Measurements from ENCODE around the gene SLC35E2B.

Gene SLC35E2B

GRCh38 chr1:1627261-1627828 lies 65.2 kb downstream of the SLC35E2B start:
- Histone ChIP-seq H3K27ac (replicated peaks) (no peak overlapping the region), H3K4me3 (replicated peaks; ENCODE audit: insufficient read depth, low read length) (no peak overlapping the region), H3K27me3 (ENCODE audit: insufficient read depth, poor library complexity, severe bottlenecking) (peaks cover 10% of the 10 kb centered on the region)
- TF ChIP-seq SPI1 (IDR thresholded peaks at IDR 0.05; ENCODE audit: borderline replicate concordance, low read depth) (peak; percentile 18; the same call in 1 of the 2 replicates), POLR2AphosphoS5 (IDR thresholded peaks at IDR 0.05; ENCODE audit: low read depth) (no peak), GABPA (IDR thresholded peaks at IDR 0.05; ENCODE audit: low read depth) (no peak)
- TF ChIP-seq, protein P1, sequence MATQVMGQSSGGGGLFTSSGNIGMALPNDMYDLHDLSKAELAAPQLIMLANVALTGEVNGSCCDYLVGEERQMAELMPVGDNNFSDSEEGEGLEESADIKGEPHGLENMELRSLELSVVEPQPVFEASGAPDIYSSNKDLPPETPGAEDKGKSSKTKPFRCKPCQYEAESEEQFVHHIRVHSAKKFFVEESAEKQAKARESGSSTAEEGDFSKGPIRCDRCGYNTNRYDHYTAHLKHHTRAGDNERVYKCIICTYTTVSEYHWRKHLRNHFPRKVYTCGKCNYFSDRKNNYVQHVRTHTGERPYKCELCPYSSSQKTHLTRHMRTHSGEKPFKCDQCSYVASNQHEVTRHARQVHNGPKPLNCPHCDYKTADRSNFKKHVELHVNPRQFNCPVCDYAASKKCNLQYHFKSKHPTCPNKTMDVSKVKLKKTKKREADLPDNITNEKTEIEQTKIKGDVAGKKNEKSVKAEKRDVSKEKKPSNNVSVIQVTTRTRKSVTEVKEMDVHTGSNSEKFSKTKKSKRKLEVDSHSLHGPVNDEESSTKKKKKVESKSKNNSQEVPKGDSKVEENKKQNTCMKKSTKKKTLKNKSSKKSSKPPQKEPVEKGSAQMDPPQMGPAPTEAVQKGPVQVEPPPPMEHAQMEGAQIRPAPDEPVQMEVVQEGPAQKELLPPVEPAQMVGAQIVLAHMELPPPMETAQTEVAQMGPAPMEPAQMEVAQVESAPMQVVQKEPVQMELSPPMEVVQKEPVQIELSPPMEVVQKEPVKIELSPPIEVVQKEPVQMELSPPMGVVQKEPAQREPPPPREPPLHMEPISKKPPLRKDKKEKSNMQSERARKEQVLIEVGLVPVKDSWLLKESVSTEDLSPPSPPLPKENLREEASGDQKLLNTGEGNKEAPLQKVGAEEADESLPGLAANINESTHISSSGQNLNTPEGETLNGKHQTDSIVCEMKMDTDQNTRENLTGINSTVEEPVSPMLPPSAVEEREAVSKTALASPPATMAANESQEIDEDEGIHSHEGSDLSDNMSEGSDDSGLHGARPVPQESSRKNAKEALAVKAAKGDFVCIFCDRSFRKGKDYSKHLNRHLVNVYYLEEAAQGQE (IDR thresholded peaks at IDR 0.05; ENCODE audit: insufficient replicate concordance, low read depth) = no peak
- TF ChIP-seq, protein P2, sequence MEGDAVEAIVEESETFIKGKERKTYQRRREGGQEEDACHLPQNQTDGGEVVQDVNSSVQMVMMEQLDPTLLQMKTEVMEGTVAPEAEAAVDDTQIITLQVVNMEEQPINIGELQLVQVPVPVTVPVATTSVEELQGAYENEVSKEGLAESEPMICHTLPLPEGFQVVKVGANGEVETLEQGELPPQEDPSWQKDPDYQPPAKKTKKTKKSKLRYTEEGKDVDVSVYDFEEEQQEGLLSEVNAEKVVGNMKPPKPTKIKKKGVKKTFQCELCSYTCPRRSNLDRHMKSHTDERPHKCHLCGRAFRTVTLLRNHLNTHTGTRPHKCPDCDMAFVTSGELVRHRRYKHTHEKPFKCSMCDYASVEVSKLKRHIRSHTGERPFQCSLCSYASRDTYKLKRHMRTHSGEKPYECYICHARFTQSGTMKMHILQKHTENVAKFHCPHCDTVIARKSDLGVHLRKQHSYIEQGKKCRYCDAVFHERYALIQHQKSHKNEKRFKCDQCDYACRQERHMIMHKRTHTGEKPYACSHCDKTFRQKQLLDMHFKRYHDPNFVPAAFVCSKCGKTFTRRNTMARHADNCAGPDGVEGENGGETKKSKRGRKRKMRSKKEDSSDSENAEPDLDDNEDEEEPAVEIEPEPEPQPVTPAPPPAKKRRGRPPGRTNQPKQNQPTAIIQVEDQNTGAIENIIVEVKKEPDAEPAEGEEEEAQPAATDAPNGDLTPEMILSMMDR (IDR thresholded peaks at IDR 0.05; ENCODE audit: insufficient read depth, low read length) = no peak
- DNase-seq (ENCODE audit: low read depth in 1 of 2, low spot score in 1 of 2) = no peak

DNA sequence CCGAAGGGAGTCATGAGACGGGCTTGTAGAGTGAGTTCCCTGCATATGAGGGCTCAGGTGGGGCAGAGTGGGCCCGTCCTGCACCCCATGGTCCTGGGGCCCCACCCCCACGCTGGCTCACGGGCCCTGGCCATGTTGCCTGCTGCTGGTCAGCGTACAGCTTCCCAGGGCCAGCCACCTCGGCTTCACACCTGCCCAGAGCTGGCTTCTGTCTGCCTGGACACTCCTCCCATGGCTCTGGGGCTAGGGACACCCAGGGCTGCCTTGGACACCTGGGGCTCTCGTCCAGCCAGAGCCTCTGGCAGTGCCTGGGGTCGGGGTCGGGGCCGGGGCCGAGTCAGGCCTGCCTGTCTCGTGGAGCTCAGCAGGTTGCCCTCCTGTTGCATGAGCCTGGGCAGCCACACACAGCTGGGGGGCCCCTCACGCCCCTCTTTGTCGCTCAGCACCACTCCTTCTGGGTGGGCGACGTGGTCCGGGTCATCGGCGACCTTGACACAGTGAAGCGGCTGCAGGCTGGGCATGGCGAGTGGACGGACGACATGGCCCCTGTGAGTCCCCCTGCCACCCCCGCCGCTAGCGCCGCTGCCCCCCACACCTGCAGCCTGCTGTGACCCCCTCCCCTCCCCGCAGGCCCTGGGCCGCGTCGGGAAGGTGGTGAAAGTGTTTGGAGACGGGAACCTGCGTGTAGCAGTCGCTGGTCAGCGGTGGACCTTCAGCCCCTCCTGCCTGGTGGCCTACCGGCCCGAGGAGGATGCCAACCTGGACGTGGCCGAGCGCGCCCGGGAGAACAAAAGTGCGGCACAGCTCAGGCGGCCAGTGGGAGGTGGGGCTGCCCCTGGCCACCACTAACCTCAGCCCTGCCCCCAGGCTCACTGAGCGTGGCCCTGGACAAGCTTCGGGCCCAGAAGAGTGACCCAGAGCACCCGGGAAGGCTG lies 66.1 kb downstream of the SLC35E2B start:
- Histone ChIP-seq H3K4me3 (replicated peaks; ENCODE audit: insufficient read depth, low read length) (no peak overlapping the region), H3K27me3 (ENCODE audit: insufficient read depth, poor library complexity, severe bottlenecking) (peaks cover 6% of the 10 kb centered on the region), H3K27ac (replicated peaks) (no peak overlapping the region)
- DNase-seq (ENCODE audit: low read depth in 1 of 2, low spot score in 1 of 2) = no peak
- no peak for TF ChIP-seq GABPA (IDR thresholded peaks at IDR 0.05; ENCODE audit: low read depth)
- TF ChIP-seq, protein P1 (IDR thresholded peaks at IDR 0.05; ENCODE audit: insufficient replicate concordance, low read depth) = no peak
- no peak for TF ChIP-seq POLR2AphosphoS5 (IDR thresholded peaks at IDR 0.05; ENCODE audit: low read depth)
- TF ChIP-seq, protein P2 (IDR thresholded peaks at IDR 0.05; ENCODE audit: insufficient read depth, low read length) = no peak
- no peak for TF ChIP-seq SPI1 (IDR thresholded peaks at IDR 0.05; ENCODE audit: borderline replicate concordance, low read depth)

DNA sequence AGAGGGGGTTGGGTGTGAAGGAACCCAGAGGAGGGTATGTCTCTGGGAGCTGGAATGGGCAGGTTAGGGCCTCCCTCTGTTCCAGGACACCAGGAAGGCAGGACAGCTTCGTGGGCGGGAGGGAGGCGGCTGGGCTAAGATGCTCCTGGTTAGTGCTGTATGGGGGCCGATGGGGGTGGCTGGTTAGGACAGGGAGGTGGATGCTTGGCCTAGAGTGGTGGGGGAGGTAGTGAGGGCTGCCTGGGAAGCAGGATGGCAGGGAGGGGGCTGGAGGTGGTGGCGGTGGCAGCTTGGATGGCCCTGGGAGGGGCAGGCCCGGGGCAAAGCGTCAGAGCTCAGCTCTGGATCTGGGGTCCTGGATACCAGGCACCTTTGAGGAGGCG lies 66.8 kb downstream of the SLC35E2B start:
- Histone ChIP-seq H3K27me3 (ENCODE audit: insufficient read depth, poor library complexity, severe bottlenecking) (peaks cover 2% of the 10 kb centered on the region), H3K27ac (replicated peaks) (no peak overlapping the region), H3K4me3 (replicated peaks; ENCODE audit: insufficient read depth, low read length) (no peak overlapping the region)
- no peak for TF ChIP-seq POLR2AphosphoS5 (IDR thresholded peaks at IDR 0.05; ENCODE audit: low read depth)
- TF ChIP-seq, protein P1 (IDR thresholded peaks at IDR 0.05; ENCODE audit: insufficient replicate concordance, low read depth) = no peak
- no peak for TF ChIP-seq GABPA (IDR thresholded peaks at IDR 0.05; ENCODE audit: low read depth)
- TF ChIP-seq, protein P2 (IDR thresholded peaks at IDR 0.05; ENCODE audit: insufficient read depth, low read length) = no peak
- TF ChIP-seq SPI1 (IDR thresholded peaks at IDR 0.05; ENCODE audit: borderline replicate concordance, low read depth) = no peak
- no peak for DNase-seq (ENCODE audit: low read depth in 1 of 2, low spot score in 1 of 2)

Measured in HL-60 (cell line).